HCT116 (cell line): ENCODE measurements around the gene RIMS1.

Experiments used
- EZH2 ChIP-seq: fragments of 200-600 bp; sonication (generic); IDR thresholded peaks from 2 replicates; pipeline ENCODE4 v1.6.1; 2017; ENCODE audit warnings: antibody characterized with exemption, mixed run types
- RAD21 ChIP-seq: IDR thresholded peaks from 2 replicates; pipeline ENCODE4 v1.6.1; 2012; ENCODE audit warnings: low read depth, mild to moderate bottlenecking
- TF ChIP-seq, protein P1 (sequence below), 3 experiments: fragments of 200-600 bp in 1 of 3; sonication (generic) in 1 of 3; IDR thresholded peaks in 2 of 3; conservative IDR thresholded peaks in 1 of 3; 2 replicates each; pipeline ENCODE4 v1.5.1; 2012 to 2017; ENCODE audit warnings: low read depth in 2 of 3, low read length in 2 of 3, antibody characterized with exemption in 1 of 3, borderline replicate concordance in 1 of 3, control low read depth in 1 of 3, mild to moderate bottlenecking in 1 of 3, mixed read lengths in 1 of 3, mixed run types in 1 of 3, moderate library complexity in 1 of 3; ENCODE audit not compliant: insufficient read depth in 1 of 3

DNA sequence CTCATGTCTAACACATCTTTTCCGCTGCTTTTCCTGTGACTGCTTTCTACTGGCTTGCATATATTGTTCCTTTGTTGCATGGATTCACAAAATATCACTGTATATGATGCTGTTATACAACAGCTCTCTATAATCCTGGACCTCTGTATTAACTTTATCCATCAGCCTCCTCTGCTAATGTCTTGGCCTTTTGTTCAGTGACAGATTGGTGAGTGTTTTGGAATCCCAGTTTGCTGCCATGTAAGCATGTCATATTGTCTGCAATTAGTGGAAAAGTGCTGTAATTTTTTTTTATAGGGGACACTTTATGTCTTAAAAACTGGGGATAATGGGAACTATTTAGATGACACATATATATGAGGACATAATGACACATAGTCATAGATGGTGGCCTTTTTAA, 3.0 kb downstream of the RIMS1 start:
- TF ChIP-seq, protein P1, sequence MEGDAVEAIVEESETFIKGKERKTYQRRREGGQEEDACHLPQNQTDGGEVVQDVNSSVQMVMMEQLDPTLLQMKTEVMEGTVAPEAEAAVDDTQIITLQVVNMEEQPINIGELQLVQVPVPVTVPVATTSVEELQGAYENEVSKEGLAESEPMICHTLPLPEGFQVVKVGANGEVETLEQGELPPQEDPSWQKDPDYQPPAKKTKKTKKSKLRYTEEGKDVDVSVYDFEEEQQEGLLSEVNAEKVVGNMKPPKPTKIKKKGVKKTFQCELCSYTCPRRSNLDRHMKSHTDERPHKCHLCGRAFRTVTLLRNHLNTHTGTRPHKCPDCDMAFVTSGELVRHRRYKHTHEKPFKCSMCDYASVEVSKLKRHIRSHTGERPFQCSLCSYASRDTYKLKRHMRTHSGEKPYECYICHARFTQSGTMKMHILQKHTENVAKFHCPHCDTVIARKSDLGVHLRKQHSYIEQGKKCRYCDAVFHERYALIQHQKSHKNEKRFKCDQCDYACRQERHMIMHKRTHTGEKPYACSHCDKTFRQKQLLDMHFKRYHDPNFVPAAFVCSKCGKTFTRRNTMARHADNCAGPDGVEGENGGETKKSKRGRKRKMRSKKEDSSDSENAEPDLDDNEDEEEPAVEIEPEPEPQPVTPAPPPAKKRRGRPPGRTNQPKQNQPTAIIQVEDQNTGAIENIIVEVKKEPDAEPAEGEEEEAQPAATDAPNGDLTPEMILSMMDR (IDR thresholded peaks at IDR 0.05 in 2 of 3, conservative IDR thresholded peaks at IDR 0.05 in 1 of 3; ENCODE audit: borderline replicate concordance in 1 of 3, insufficient read depth in 1 of 3, low read depth in 2 of 3, low read length in 2 of 3) = no peak
- TF ChIP-seq EZH2 (no peak), RAD21 (no peak)
